ENCODE data around the gene NUDT22. TPM values are rescaled to one million over a fixed set of nuclear protein-coding genes. Genes with fewer than 3 reads are reported as not detected.

Gene NUDT22
- total RNA-seq, 1 experiment from 2014 or later = 31.9 TPM

- no TSS peak for BruUV-seq (replicated peaks)
- POLR2A ChIA-PET = no interaction called here
These were observed 6.8 kb upstream of the NUDT22 start for GRCh38 chr11:64219354-64219684.

GRCh38 chr11:64219755-64220154, 6.3 kb upstream of the NUDT22 start:
- Mint-ChIP-seq H3K27me3 (ENCODE audit: insufficient read depth, unreplicated experiment) (no peaks in the 10 kb centered on the region), H3K4me3 (ENCODE audit: unreplicated experiment) (no peak overlapping the region), H3K36me3 (ENCODE audit: insufficient read depth, unreplicated experiment) (peaks cover 10% of the 10 kb centered on the region), H3K4me1 (ENCODE audit: low read depth, unreplicated experiment) (no peaks in the 10 kb centered on the region), H3K27ac (ENCODE audit: unreplicated experiment) (no peak overlapping the region), H3K9me3 (ENCODE audit: unreplicated experiment) (no peaks in the 10 kb centered on the region)
- no TSS peak for BruUV-seq (replicated peaks)
- Histone ChIP-seq H3K9me3 (no peaks in the 10 kb centered on the region), H3K4me1 (no peaks in the 10 kb centered on the region), H3K36me3 (ENCODE audit: control insufficient read depth, insufficient read depth, low read length) (no peaks in the 10 kb centered on the region; the same call in 1 of the 2 replicates), H3K27me3 (replicated peaks; ENCODE audit: control insufficient read depth, insufficient read depth, low read length) (no peaks in the 10 kb centered on the region), H3K4me3 (ENCODE audit: low read depth, low read length) (no peak overlapping the region)
- intact Hi-C loops (cut with micrococcal nuclease; ENCODE audit: unreplicated experiment) = no loop called here
- POLR2A ChIA-PET = no interaction called here
- DNase-seq = peak in 1 of 2 experiments; percentile 37
- CTCF ChIA-PET = no interaction called here
- TF ChIP-seq CTCF (IDR thresholded peaks at IDR 0.05; ENCODE audit: insufficient read depth in 1 of 2, low read depth in 1 of 2, low read length in 1 of 2, severe bottlenecking in 1 of 2, unreplicated experiment in 1 of 2) = no peak

More at GRCh38 chr11:64219354-64219684, 6.8 kb upstream of the NUDT22 start:
- intact Hi-C loops (cut with micrococcal nuclease; ENCODE audit: unreplicated experiment) = no loop called here
- Mint-ChIP-seq H3K9me3 (ENCODE audit: unreplicated experiment) (no peaks in the 10 kb centered on the region), H3K36me3 (ENCODE audit: insufficient read depth, unreplicated experiment) (peaks cover 11% of the 10 kb centered on the region), H3K27ac (ENCODE audit: unreplicated experiment) (no peak overlapping the region), H3K4me1 (ENCODE audit: low read depth, unreplicated experiment) (no peaks in the 10 kb centered on the region), H3K4me3 (ENCODE audit: unreplicated experiment) (no peak overlapping the region), H3K27me3 (ENCODE audit: insufficient read depth, unreplicated experiment) (no peaks in the 10 kb centered on the region)
- H3K4me3 ChIP-seq (ENCODE audit: low read depth, low read length) = no peak overlapping the region
- CTCF ChIA-PET = no interaction called here
- no peaks in the 10 kb centered on the region for H3K4me1 ChIP-seq
- H3K9me3 ChIP-seq = no peaks in the 10 kb centered on the region
- DNase-seq = no peak
- H3K36me3 ChIP-seq (ENCODE audit: control insufficient read depth, insufficient read depth, low read length) = no peaks in the 10 kb centered on the region; the same call in 1 of the 2 replicates
- no peak for TF ChIP-seq CTCF (IDR thresholded peaks at IDR 0.05; ENCODE audit: insufficient read depth in 1 of 2, low read depth in 1 of 2, low read length in 1 of 2, severe bottlenecking in 1 of 2, unreplicated experiment in 1 of 2)
- no peaks in the 10 kb centered on the region for H3K27me3 ChIP-seq (replicated peaks; ENCODE audit: control insufficient read depth, insufficient read depth, low read length)

GRCh38 chr11:64220271-64220670, 5.8 kb upstream of the NUDT22 start:
- Mint-ChIP-seq H3K4me3 (ENCODE audit: unreplicated experiment) (no peak overlapping the region), H3K27ac (ENCODE audit: unreplicated experiment) (no peak overlapping the region), H3K36me3 (ENCODE audit: insufficient read depth, unreplicated experiment) (peaks cover 6% of the 10 kb centered on the region), H3K9me3 (ENCODE audit: unreplicated experiment) (no peaks in the 10 kb centered on the region), H3K27me3 (ENCODE audit: insufficient read depth, unreplicated experiment) (no peaks in the 10 kb centered on the region), H3K4me1 (ENCODE audit: low read depth, unreplicated experiment) (no peaks in the 10 kb centered on the region)
- no peak for TF ChIP-seq CTCF (IDR thresholded peaks at IDR 0.05; ENCODE audit: insufficient read depth in 1 of 2, low read depth in 1 of 2, low read length in 1 of 2, severe bottlenecking in 1 of 2, unreplicated experiment in 1 of 2)
- Histone ChIP-seq H3K27me3 (replicated peaks; ENCODE audit: control insufficient read depth, insufficient read depth, low read length) (no peaks in the 10 kb centered on the region), H3K4me3 (ENCODE audit: low read depth, low read length) (no peak overlapping the region), H3K36me3 (ENCODE audit: control insufficient read depth, insufficient read depth, low read length) (no peaks in the 10 kb centered on the region; the same call in 1 of the 2 replicates), H3K4me1 (peaks cover 3% of the 10 kb centered on the region; the same call in 1 of the 2 replicates), H3K9me3 (no peaks in the 10 kb centered on the region)
- DNase-seq = no peak
- intact Hi-C loops (cut with micrococcal nuclease; ENCODE audit: unreplicated experiment) = no loop called here
- no TSS peak for BruUV-seq (replicated peaks)
- ChIA-PET POLR2A (no interaction called here), CTCF (no interaction called here)

Data from Caco-2 (cell line).